Esophagus squamous epithelium (tissue), 5 donors: ENCODE measurements around the gene DLL3. TPM values are rescaled to one million over a fixed set of nuclear protein-coding genes. Genes with fewer than 3 reads are reported as not detected.

ENCODE experiments used
- DNase-seq: peaks from one replicate; lab custom pipeline; 2025; lab: John Stamatoyannopoulos, UW
- H3K27ac ChIP-seq, 4 donors: fragments of 200-600 bp; sonication (generic); one replicate each; pipeline ENCODE4 v1.5.1; 2016 to 2019; ENCODE audit warnings: mild to moderate bottlenecking in 1 of 4
- H3K27me3 ChIP-seq, 4 donors: fragments of 200-600 bp; sonication (generic); 1 replicate in 3 of 4; 2 replicates in 1 of 4; pipeline versions ENCODE4 v1.5.1 to v1.6.0; 2017 to 2021; ENCODE audit warnings: antibody characterized with exemption in 1 of 4
- H3K36me3 ChIP-seq, 3 donors: fragments of 200-600 bp; sonication (generic); one replicate each; pipeline ENCODE4 v1.5.1; 2016 to 2019
- H3K4me1 ChIP-seq, 3 donors: fragments of 200-600 bp; sonication (generic); one replicate each; pipeline ENCODE4 v1.5.1; 2017 to 2019
- H3K4me3 ChIP-seq, 4 donors: fragments of 200-600 bp; sonication (generic); 1 replicate in 3 of 4; 2 replicates in 1 of 4; pipeline ENCODE4 v1.5.1; 2016 to 2019; ENCODE audit warnings: mild to moderate bottlenecking in 2 of 4, moderate library complexity in 1 of 4
- H3K9me3 ChIP-seq, 3 donors: fragments of 200-600 bp; sonication (generic); one replicate each; pipeline ENCODE4 v1.5.1; 2016 to 2019
- POLR2A ChIP-seq, 4 donors: fragments of 450-650 bp; IDR thresholded peaks; one replicate each; pipeline ENCODE4 v1.6.1; 2017; ENCODE audit warnings: antibody characterized with exemption in 4 of 4, mild to moderate bottlenecking in 4 of 4, moderate library complexity in 3 of 4
- WGBS, 2 donors: methylation state at CpG; one replicate each; pipeline ENCODE4 v1.1.5; 2018; 5-methylcytosine and 5-hydroxymethylcytosine counted together
- intact Hi-C: fragments of 100-400 bp; cut with DNase I; formaldehyde crosslinking; loops from one replicate; pipeline ENCODE4 v1.15.0; 2022
- total RNA-seq, 4 donors: library from RNA; depleted of rRNA; stranded (reverse); fragments of >200 nt; gene quantifications; one replicate each; pipeline ENCODE4 v1.1.0, GENCODE V29; 2016
- TF ChIP-seq, protein P1 (sequence below), 6 experiments: fragments of 450-650 bp in 4 of 6; fragments of 200-600 bp in 2 of 6; sonication (generic) in 2 of 6; IDR thresholded peaks; one replicate each; pipeline ENCODE4 v1.5.1; 2016 to 2019; ENCODE audit warnings: antibody characterized with exemption in 6 of 6, mild to moderate bottlenecking in 4 of 6, moderate library complexity in 4 of 6
- donor health status: DM: yes; HTN: yes; CAD: no.

DLL3 gene
- total RNA-seq, 4 donors from 2014 or later, result not detected

DNA sequence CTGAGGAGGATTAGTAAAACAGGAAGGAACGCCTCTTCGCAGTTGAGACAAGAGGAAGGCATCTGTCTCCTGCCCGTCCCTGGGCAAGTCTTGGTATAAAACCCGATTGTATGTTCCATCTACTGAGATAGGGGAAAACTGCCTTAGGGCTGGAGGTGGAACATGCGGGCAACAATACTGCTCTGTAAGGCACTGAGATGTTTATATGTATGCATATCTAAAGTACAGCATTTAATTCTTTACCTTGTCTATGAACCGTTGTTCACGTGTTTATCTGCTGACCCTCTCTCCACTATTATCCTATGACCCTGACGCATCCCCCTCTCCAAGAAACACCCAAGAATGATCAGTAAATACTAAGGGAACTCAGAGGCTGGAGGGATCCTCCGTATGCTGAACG, 18.8 kb upstream of the DLL3 start:
- Histone ChIP-seq H3K4me3 (peak overlapping the region; percentile 85 to 98 (median 90)), H3K4me1 (peaks cover 10 to 26% (median 15%) of the 10 kb centered on the region in 3 donors), H3K27me3 (no peaks in the 10 kb centered on the region), H3K36me3 (peaks cover 5 to 46% (median 11%) of the 10 kb centered on the region in 3 donors), H3K27ac (peak overlapping the region; percentile 88 to 91 (median 90)), H3K9me3 (no peaks in the 10 kb centered on the region)
- 45 to 56% methylated on average over 10 of the region's 10 CpGs for WGBS, 2 donors
- DNase-seq, result no peak
- intact Hi-C loops, result loop anchor here (10.0 kb wide), 1 partner anchor 55 kb away; the partner anchor contains the start of gene EID2B
- no peak for TF ChIP-seq POLR2A (IDR thresholded peaks at IDR 0.05)
- TF ChIP-seq, protein P1, sequence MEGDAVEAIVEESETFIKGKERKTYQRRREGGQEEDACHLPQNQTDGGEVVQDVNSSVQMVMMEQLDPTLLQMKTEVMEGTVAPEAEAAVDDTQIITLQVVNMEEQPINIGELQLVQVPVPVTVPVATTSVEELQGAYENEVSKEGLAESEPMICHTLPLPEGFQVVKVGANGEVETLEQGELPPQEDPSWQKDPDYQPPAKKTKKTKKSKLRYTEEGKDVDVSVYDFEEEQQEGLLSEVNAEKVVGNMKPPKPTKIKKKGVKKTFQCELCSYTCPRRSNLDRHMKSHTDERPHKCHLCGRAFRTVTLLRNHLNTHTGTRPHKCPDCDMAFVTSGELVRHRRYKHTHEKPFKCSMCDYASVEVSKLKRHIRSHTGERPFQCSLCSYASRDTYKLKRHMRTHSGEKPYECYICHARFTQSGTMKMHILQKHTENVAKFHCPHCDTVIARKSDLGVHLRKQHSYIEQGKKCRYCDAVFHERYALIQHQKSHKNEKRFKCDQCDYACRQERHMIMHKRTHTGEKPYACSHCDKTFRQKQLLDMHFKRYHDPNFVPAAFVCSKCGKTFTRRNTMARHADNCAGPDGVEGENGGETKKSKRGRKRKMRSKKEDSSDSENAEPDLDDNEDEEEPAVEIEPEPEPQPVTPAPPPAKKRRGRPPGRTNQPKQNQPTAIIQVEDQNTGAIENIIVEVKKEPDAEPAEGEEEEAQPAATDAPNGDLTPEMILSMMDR (IDR thresholded peaks at IDR 0.05), result no peak

DNA sequence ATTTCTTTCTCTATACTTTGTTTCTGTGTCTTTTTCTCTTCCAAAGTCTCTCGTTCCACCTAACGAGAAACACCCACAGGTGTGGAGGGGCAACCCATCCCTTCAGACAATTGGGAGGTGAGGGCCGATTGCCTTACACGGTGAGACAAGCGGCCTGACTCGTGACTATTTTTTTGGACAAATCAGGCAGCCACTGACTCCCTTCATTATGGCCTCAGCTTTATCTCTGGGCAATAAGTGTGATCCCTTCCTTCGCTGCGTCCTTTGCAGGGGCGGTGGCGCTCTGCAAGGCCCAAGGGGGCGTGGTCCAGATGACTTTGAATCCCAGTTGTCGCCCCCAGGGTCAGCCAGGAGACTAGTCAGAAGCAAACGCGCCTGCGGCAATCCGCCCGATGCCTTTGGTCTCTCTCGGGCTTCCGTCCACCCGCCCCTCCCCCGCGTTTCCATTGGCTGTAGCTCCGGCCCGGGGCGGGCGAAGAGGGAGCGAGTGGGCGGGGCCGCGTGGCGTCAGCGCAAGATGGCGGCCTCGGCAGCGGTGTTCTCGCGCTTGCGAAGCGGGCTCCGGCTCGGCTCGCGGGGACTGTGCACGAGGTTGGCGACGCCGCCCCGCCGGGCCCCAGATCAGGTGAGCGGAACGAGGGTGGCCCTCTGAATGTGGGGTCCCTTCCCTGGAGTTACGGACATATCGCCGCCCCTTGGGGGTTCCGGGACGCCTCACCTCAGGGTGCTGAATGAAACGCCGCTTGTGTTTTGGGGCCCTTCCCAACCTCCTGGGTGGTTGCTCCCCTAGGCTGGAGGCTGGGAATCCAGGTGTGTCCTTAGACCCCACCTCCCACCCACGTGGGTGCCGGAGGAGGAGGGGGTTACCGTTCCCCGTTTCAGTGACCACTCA, 18.2 kb upstream of the DLL3 start, which contains the start of gene TIMM50:
TSS of gene TIMM50 (plus strand) at position 502 of the 892 bp plus-strand sequence. CDS start at position 518, 16 bp downstream.
- peak; percentile 90 for DNase-seq
- Histone ChIP-seq H3K4me1 (peaks cover 10 to 26% (median 15%) of the 10 kb centered on the region in 3 donors), H3K4me3 (peak within 1 kb of the TSS; percentile 85 to 98 (median 90))

DNA sequence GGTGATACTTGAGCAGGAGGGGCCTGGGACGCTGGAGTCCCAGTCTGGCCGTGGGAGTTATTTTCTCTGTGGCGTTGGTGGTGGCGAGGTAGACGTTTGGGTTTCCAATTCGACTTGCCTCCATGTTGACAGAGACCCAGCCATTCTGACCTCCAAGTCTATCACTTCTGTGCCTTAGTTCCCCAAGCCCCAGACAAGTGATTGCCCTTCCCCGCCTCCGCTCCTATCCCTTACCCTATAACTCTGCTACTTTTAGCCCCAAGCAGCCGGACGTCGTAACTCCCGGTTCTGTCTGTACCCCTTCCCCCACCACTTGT, 17.6 kb upstream of the DLL3 start:
- WGBS, 2 donors, result 0% methylated on average over 11 to 12 of the region's 12 CpGs
- Histone ChIP-seq H3K9me3 (no peaks in the 10 kb centered on the region), H3K27ac (peak overlapping the region; percentile 88 to 91 (median 90)), H3K4me1 (peaks cover 10 to 26% (median 15%) of the 10 kb centered on the region in 3 donors), H3K36me3 (peaks cover under 1 to 46% (median 9%) of the 10 kb centered on the region in 3 donors), H3K27me3 (no peaks in the 10 kb centered on the region), H3K4me3 (peak overlapping the region; percentile 85 to 98 (median 90))
- no peak for DNase-seq
- TF ChIP-seq POLR2A (IDR thresholded peaks at IDR 0.05), result no peak
- TF ChIP-seq, protein P1 (IDR thresholded peaks at IDR 0.05), result no peak
- intact Hi-C loops, result no loop called here

More for the DNA sequence above, 18.2 kb upstream of the DLL3 start, which contains the start of gene TIMM50:
- WGBS, 2 donors, result 1 to 2% methylated on average over 15 to 26 of the region's 62 CpGs
- H3K9me3 ChIP-seq, result no peaks in the 10 kb centered on the region
- H3K27me3 ChIP-seq, result no peaks in the 10 kb centered on the region
- peak within 1 kb of the TSS; percentile 88 to 91 (median 90) for H3K27ac ChIP-seq
- peaks cover 5 to 46% (median 13%) of the 10 kb centered on the region in 3 donors for H3K36me3 ChIP-seq
- peak in 2 of 4 donors; percentile 6 to 66 for TF ChIP-seq POLR2A (IDR thresholded peaks at IDR 0.05)
- TF ChIP-seq, protein P1 (IDR thresholded peaks at IDR 0.05), result peak in 2 of 6 experiments; percentile 7 to 45
- intact Hi-C loops, result no loop called here

DNA sequence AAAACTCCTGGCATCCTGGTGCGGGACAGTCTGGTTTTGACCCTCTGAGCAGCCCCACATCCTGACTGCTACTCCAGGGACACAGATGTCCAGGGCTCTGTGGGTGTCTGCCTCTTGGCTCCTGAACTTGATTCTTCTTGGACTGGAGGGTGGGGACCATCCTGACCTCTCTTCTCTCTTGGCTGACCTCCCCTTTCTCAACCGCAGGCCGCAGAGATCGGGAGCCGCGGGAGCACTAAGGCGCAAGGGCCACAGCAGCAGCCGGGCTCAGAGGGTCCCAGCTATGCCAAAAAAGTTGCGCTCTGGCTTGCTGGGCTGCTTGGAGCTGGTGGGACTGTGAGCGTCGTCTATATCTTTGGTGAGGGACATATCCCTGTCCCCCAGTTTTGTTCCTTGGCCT, 17.1 kb upstream of the DLL3 start:
- no peak for DNase-seq
- 74 to 78% methylated on average over 4 to 11 of the region's 11 CpGs for WGBS, 2 donors
- intact Hi-C loops, result no loop called here
- peaks cover 10 to 26% (median 15%) of the 10 kb centered on the region in 3 donors for H3K4me1 ChIP-seq
- H3K9me3 ChIP-seq, result no peaks in the 10 kb centered on the region
- peak overlapping the region in 3 of 4 donors; percentile 88 to 90 (median 90) for H3K27ac ChIP-seq
- H3K36me3 ChIP-seq, result peaks cover 0 to 46% (median 8%) of the 10 kb centered on the region in 3 donors
- no peak for TF ChIP-seq POLR2A (IDR thresholded peaks at IDR 0.05)
- TF ChIP-seq, protein P1 (IDR thresholded peaks at IDR 0.05), result no peak
- H3K27me3 ChIP-seq, result no peaks in the 10 kb centered on the region
- H3K4me3 ChIP-seq, result peak overlapping the region; percentile 85 to 98 (median 90)

DNA sequence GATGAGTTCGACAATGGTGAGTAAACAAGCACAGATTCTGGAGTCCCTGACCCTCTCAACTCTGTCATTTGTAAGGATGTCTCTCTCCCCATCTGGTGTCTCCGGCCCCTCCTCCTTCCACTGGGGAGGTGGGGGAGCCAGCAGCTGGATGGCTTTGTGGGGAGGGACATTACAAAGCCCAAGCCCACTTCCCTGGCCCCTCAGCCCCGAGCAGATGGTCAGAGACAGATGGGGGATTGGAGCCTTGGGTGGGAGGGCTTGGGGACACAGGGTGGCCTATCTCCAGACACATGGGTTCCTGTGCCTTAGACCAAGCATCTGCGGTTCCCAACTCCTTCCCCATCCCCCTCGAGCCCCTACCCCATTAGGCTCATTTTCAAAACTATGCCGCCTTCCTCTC, 15.6 kb upstream of the DLL3 start:
- WGBS, 2 donors, result 66 to 71% methylated on average over 3 to 4 of the region's 6 CpGs
- H3K9me3 ChIP-seq, result no peaks in the 10 kb centered on the region
- no peak for DNase-seq
- H3K27me3 ChIP-seq, result no peaks in the 10 kb centered on the region
- no peak overlapping the region for H3K4me3 ChIP-seq
- intact Hi-C loops, result no loop called here
- H3K27ac ChIP-seq, result no peak overlapping the region
- no peak for TF ChIP-seq POLR2A (IDR thresholded peaks at IDR 0.05)
- TF ChIP-seq, protein P1 (IDR thresholded peaks at IDR 0.05), result no peak
- H3K4me1 ChIP-seq, result peaks cover 10 to 26% (median 15%) of the 10 kb centered on the region in 3 donors
- peaks cover 2 to 56% (median 8%) of the 10 kb centered on the region in 3 donors for H3K36me3 ChIP-seq
